Activated CD8-positive, alpha-beta T cell treated with anti-CD3 and anti-CD28 coated beads for 36 hours (primary cell): Measurements from ENCODE around the gene OSGIN1. TPM values are rescaled to one million over a fixed set of nuclear protein-coding genes. Genes with fewer than 3 reads are reported as not detected.

Source experiments
- ATAC-seq: fragments of 200-7000 bp; cut with Tn5 transposase; one replicate; pipeline ENCODE4 v1.10.0; 2021; ENCODE audit warnings: mild to moderate bottlenecking, moderate library complexity
- CTCF ChIA-PET: fragments of 350-600 bp; sonication (Branson Sonifier 250); formaldehyde crosslinking; loops from one replicate; lab custom pipeline; 2021; ENCODE audit warnings: antibody characterized with exemption; lab: Charles Lee
- POLR2A ChIA-PET: fragments of 350-600 bp; sonication (Branson Sonifier 250); formaldehyde crosslinking; loops from one replicate; lab custom pipeline; 2021; ENCODE audit warnings: antibody characterized with exemption; lab: Charles Lee
- DNase-seq: peaks from one replicate; pipeline ENCODE4 v3.0.0-alpha.2; 2020
- H3K27ac Mint-ChIP-seq: one replicate; pipeline ENCODE4 v1.8.0; 2021; ENCODE audit warnings: mild to moderate bottlenecking, mixed read lengths
- H3K27me3 Mint-ChIP-seq: one replicate; pipeline ENCODE4 v1.8.0; 2021; ENCODE audit warnings: mixed read lengths
- H3K36me3 Mint-ChIP-seq: one replicate; pipeline ENCODE4 v1.8.0; 2021; ENCODE audit warnings: low read depth, mixed read lengths
- H3K4me1 Mint-ChIP-seq: one replicate; pipeline ENCODE4 v1.8.0; 2021; ENCODE audit warnings: low read depth, mixed read lengths
- H3K4me3 Mint-ChIP-seq: one replicate; pipeline ENCODE4 v1.8.0; 2021; ENCODE audit warnings: mild to moderate bottlenecking, moderate library complexity, mixed read lengths
- H3K9me3 Mint-ChIP-seq: one replicate; pipeline ENCODE4 v1.8.0; 2021; ENCODE audit warnings: mixed read lengths
- intact Hi-C: fragments of 100-400 bp; cut with micrococcal nuclease; formaldehyde crosslinking; loops from one replicate; pipeline ENCODE4 v1.10.0; 2022
- total RNA-seq, 2 experiments: library from RNA; stranded (reverse); gene quantifications; one replicate each; pipeline ENCODE4 v1.2.3, GENCODE V29; 2021
- TF ChIP-seq, protein P1 (sequence below): fragments of 200-600 bp; IDR thresholded peaks from one replicate; pipeline ENCODE4 v1.8.0; 2022; ENCODE audit warnings: antibody characterized with exemption, mild to moderate bottlenecking

OSGIN1 gene
- total RNA-seq, 2 experiments from 2014 or later: 0.56 to 0.67 TPM

DNA sequence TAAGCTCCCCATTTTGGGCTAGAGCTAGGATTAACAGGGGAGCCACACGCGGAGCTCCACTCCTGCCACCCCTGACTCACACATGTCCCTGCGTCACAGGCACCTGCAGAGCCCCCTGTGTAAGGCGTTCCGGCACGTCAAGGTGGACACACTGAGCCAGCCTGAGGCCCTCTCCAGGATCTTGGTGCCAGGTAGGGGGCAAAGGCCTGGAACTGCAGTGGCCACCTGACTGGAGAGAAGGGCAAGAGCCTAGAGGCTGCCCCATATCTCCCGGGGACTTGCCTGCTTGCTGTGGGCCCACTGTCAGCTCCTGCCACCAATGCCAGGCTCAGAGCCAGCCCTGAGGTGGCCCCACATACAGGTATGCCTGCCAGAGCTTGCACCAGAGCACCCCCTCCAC, 48.7 kb downstream of the OSGIN1 start:
- H3K36me3 Mint-ChIP-seq: no peaks in the 10 kb centered on the region
- ChIA-PET CTCF (interaction anchor here (1.3 kb wide), 1 partner anchor 174 kb away, joined by 3 read pairs; no protein-coding TSS in a partner anchor), POLR2A (interaction anchor here (0.8 kb wide), 1 partner anchor 12 kb away, joined by 3 read pairs; no protein-coding TSS in a partner anchor)
- peaks cover 4% of the 10 kb centered on the region for H3K27me3 Mint-ChIP-seq
- H3K4me1 Mint-ChIP-seq: no peaks in the 10 kb centered on the region
- intact Hi-C loops: no loop called here
- H3K4me3 Mint-ChIP-seq: no peak overlapping the region
- TF ChIP-seq, protein P1, sequence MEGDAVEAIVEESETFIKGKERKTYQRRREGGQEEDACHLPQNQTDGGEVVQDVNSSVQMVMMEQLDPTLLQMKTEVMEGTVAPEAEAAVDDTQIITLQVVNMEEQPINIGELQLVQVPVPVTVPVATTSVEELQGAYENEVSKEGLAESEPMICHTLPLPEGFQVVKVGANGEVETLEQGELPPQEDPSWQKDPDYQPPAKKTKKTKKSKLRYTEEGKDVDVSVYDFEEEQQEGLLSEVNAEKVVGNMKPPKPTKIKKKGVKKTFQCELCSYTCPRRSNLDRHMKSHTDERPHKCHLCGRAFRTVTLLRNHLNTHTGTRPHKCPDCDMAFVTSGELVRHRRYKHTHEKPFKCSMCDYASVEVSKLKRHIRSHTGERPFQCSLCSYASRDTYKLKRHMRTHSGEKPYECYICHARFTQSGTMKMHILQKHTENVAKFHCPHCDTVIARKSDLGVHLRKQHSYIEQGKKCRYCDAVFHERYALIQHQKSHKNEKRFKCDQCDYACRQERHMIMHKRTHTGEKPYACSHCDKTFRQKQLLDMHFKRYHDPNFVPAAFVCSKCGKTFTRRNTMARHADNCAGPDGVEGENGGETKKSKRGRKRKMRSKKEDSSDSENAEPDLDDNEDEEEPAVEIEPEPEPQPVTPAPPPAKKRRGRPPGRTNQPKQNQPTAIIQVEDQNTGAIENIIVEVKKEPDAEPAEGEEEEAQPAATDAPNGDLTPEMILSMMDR: no peak
- H3K9me3 Mint-ChIP-seq: no peaks in the 10 kb centered on the region
- H3K27ac Mint-ChIP-seq: no peak overlapping the region
- DNase-seq: no peak
- ATAC-seq: no peak

DNA sequence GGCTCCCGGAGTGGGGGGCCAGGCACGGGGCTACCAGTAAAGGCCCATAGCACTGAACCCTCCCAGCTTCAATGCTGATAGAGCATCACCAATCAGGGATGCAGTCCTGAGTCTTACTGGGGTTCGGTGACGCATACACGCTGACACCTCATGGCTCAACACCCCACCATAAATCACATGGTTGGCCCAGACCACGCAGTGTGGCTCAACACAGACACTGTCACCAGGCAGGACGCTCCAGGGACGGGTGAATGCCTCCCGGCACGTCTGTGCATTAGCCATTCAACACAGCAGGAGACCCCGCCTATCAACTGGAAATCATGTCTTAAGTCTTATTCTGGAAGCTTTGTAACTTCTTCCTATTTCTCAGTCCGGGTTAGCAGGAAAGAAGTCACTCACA, 50.0 kb downstream of the OSGIN1 start:
- ATAC-seq: no peak
- CTCF ChIA-PET: no interaction called here
- Mint-ChIP-seq H3K4me1 (no peaks in the 10 kb centered on the region), H3K27ac (no peak overlapping the region), H3K36me3 (no peaks in the 10 kb centered on the region), H3K4me3 (no peak overlapping the region), H3K27me3 (peaks cover 3% of the 10 kb centered on the region), H3K9me3 (no peaks in the 10 kb centered on the region)
- no peak for DNase-seq
- intact Hi-C loops: no loop called here
- TF ChIP-seq, protein P1: no peak
- POLR2A ChIA-PET: no interaction called here

DNA sequence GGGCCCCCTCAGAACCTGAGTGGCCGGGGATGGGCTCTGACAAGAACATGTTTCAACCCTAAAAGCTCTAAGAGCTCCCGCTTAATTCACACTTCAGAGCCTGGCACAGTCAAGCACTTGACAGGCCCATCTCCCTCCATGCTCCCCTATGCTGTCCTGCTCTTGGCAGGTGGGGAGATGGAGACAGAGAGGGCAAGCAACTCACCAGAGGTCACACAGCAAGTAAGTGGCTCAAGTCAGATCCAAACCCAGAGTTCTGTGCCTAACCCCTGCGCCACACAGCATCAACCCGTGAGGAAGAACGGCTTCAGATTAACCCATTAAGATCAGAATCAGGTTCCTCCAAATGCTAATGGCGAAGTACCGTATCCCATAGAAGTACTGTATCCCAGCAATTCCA, 51.4 kb downstream of the OSGIN1 start:
- POLR2A ChIA-PET: no interaction called here
- TF ChIP-seq, protein P1: no peak
- Mint-ChIP-seq H3K36me3 (no peaks in the 10 kb centered on the region), H3K4me3 (no peak overlapping the region), H3K4me1 (no peaks in the 10 kb centered on the region), H3K27ac (no peak overlapping the region), H3K27me3 (no peaks in the 10 kb centered on the region), H3K9me3 (no peaks in the 10 kb centered on the region)
- ATAC-seq: no peak
- CTCF ChIA-PET: no interaction called here
- intact Hi-C loops: no loop called here
- DNase-seq: no peak

DNA sequence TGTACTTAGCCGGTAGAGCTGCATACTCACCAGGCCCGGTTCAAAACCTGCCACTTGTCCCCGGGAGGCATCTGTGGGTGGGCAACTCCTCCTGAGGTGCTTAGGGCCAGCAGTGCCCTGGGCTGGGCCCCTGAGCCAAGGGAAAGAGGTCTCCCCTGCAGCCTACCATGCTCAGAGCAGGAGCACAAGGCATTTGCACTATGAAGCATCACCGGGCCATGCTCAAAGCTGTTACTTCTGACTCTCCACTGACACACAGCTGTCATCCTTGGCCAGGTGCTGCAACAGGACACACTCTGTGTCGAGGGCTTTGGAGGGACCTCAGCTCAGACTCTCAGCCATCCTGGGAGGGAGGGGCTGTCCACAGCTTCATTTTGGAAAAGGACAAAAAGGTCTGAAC, 52.4 kb downstream of the OSGIN1 start:
- Mint-ChIP-seq H3K4me3 (no peak overlapping the region), H3K4me1 (no peaks in the 10 kb centered on the region), H3K27me3 (peaks cover 3% of the 10 kb centered on the region), H3K27ac (no peak overlapping the region), H3K36me3 (no peaks in the 10 kb centered on the region), H3K9me3 (no peaks in the 10 kb centered on the region)
- DNase-seq: no peak
- intact Hi-C loops: no loop called here
- TF ChIP-seq, protein P1: no peak
- ChIA-PET POLR2A (no interaction called here), CTCF (no interaction called here)
- no peak for ATAC-seq

DNA sequence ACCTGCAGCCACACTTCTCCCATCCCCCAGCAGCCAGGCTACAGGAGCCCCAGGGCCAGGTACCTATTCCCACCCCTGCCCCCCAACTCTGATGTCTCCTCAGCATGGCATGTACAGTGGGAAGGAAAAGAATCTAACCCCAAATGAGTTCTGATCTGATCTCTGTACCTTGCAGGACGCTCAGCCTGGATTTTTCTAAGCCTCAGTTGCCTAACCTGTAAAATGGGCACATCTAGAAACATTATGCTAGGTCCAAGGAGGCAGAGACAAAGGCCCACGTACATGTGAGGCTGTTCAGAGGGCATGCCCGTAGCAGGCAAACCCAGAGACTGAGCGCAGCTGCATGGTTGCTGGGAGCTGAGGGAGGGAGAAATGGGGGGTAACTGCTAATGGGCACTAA, 54.5 kb downstream of the OSGIN1 start:
- no peak for DNase-seq
- Mint-ChIP-seq H3K4me1 (no peaks in the 10 kb centered on the region), H3K27me3 (peaks cover 3% of the 10 kb centered on the region), H3K36me3 (no peaks in the 10 kb centered on the region), H3K9me3 (no peaks in the 10 kb centered on the region), H3K4me3 (no peak overlapping the region), H3K27ac (no peak overlapping the region)
- intact Hi-C loops: no loop called here
- CTCF ChIA-PET: interaction anchor here (2.0 kb wide), 1 partner anchor 12 kb away, joined by 5 read pairs; no protein-coding TSS in a partner anchor
- TF ChIP-seq, protein P1: no peak
- POLR2A ChIA-PET: no interaction called here
- no peak for ATAC-seq
